ENCODE data around the gene IGSF3.

- TF ChIP-seq CTCF (conservative IDR thresholded peaks at IDR 0.05), result no peak
- no peak for TF ChIP-seq EZH2 (IDR thresholded peaks at IDR 0.05; ENCODE audit: low read depth)
Observed at GRCh38 chr1:116528329-116529083, 139.0 kb downstream of the IGSF3 start.
